Uterus (tissue), 4 donors: Measurements from ENCODE around the gene ANXA7. TPM values are rescaled to one million over a fixed set of nuclear protein-coding genes. Genes with fewer than 3 reads are reported as not detected.
"Not testable (repeated sequence)": the region's sequence is repeated elsewhere in the genome, so short reads cannot be mapped to it uniquely, and the experiment has no call there.

Experiments used
- DNase-seq, 2 donors: peaks; one replicate each; pipeline ENCODE4 v3.0.0-alpha.2; 2019 to 2020
- H3K27ac ChIP-seq, 2 donors: fragments of 200-600 bp; sonication (generic); 1 replicate in 1 of 2; 2 replicates in 1 of 2; pipeline ENCODE4 v1.5.1; 2016 to 2018
- H3K27me3 ChIP-seq, 2 donors: fragments of 200-600 bp; sonication (generic); one replicate each; pipeline ENCODE4 v1.5.1; 2018 to 2019; ENCODE audit warnings: control low read depth in 1 of 2
- H3K36me3 ChIP-seq, 2 donors: fragments of 200-600 bp; sonication (generic); one replicate each; pipeline ENCODE4 v1.5.1; 2019; ENCODE audit warnings: control low read depth in 1 of 2
- H3K4me1 ChIP-seq, 2 donors: fragments of 200-600 bp; sonication (generic); one replicate each; pipeline ENCODE4 v1.5.1; 2018 to 2019; ENCODE audit warnings: control low read depth in 1 of 2
- H3K4me3 ChIP-seq, 2 donors: fragments of 200-600 bp; sonication (generic); 1 replicate in 1 of 2; 2 replicates in 1 of 2; pipeline ENCODE4 v1.5.1; 2018 to 2019; ENCODE audit warnings: mild to moderate bottlenecking in 1 of 2
- H3K9me3 ChIP-seq, 2 donors: fragments of 200-600 bp; sonication (generic); one replicate each; pipeline ENCODE4 v1.5.1; 2019; ENCODE audit warnings: control low read depth in 1 of 2
- CTCF ChIP-seq, 4 experiments: fragments of 200-600 bp in 2 of 4; fragments of 450-650 bp in 2 of 4; sonication (generic) in 2 of 4; IDR thresholded peaks; one replicate each; pipeline ENCODE4 v1.5.1; 2016 to 2019; ENCODE audit warnings: antibody characterized with exemption in 4 of 4, mild to moderate bottlenecking in 2 of 4, moderate library complexity in 1 of 4
- POLR2A ChIP-seq, 2 donors: fragments of 450-650 bp; IDR thresholded peaks; one replicate each; pipeline ENCODE4 v1.6.1; 2016; ENCODE audit warnings: antibody characterized with exemption in 2 of 2, mild to moderate bottlenecking in 1 of 2, moderate library complexity in 1 of 2
- intact Hi-C: fragments of 100-400 bp; cut with DNase I; formaldehyde crosslinking; loops from one replicate; pipeline ENCODE4 v1.15.1; 2023; ENCODE audit warnings: low total_unique reads
- small RNA-seq: library from RNA; depleted of rRNA; stranded (forward); fragments of <200 nt; gene quantifications from one replicate; pipeline ENCODE3, GENCODE V24; 2016
- total RNA-seq, 4 donors: library from RNA; depleted of rRNA in 3 of 4; stranded (reverse); fragments of >200 nt in 3 of 4; gene quantifications; one replicate each; pipeline versions ENCODE4 v1.1.0 to v1.2.4, GENCODE V29; 2014 to 2023
- donor health status: DM: yes; HTN: yes; CAD: no.

Gene ANXA7
- total RNA-seq, 4 donors from 2014 or later, result 42.3 to 106 (median 65.6) TPM

GRCh38 chr10:73332379-73332778 lies 81.5 kb downstream of the ANXA7 start:
- H3K4me1 ChIP-seq, result no peaks in the 10 kb centered on the region
- TF ChIP-seq POLR2A (IDR thresholded peaks at IDR 0.05), result no peak
- no peak for TF ChIP-seq CTCF (IDR thresholded peaks at IDR 0.05)
- no peak overlapping the region for H3K27ac ChIP-seq
- H3K4me3 ChIP-seq, result no peak overlapping the region
- no peaks in the 10 kb centered on the region for H3K9me3 ChIP-seq
- DNase-seq, result no peak
- intact Hi-C loops, result no loop called here
- H3K27me3 ChIP-seq, result no peaks in the 10 kb centered on the region
- no peaks in the 10 kb centered on the region for H3K36me3 ChIP-seq

- H3K4me3 ChIP-seq, H3K27ac ChIP-seq, H3K36me3 ChIP-seq, H3K9me3 ChIP-seq, H3K4me1 ChIP-seq, H3K27me3 ChIP-seq, DNase-seq, intact Hi-C loops: not testable (repeated sequence)
Observed at GRCh38 chr10:73328523-73328922, 85.3 kb downstream of the ANXA7 start.

GRCh38 chr10:73325290-73325689 lies 88.6 kb downstream of the ANXA7 start:
- DNase-seq, H3K36me3 ChIP-seq, H3K27ac ChIP-seq, H3K4me3 ChIP-seq, H3K4me1 ChIP-seq, H3K9me3 ChIP-seq, intact Hi-C loops, H3K27me3 ChIP-seq: not testable (repeated sequence)

Small RNA genes lying within 50 kb of the gene (small RNA-seq; reads per million reads assigned to genes)
- gene RF00019, result not detected

Other genes starting within 250 kb of the ANXA7 start
- 10 to 100 TPM; 18.4 to 37.8 (median 36.0) TPM for gene ECD, start 246.1 kb downstream of the ANXA7 start, total RNA-seq
- gene FAM149B1, start 245.9 kb downstream of the ANXA7 start, total RNA-seq, result 10 to 100 TPM; 11.0 to 37.4 (median 19.0) TPM
- gene DNAJC9, start 166.8 kb downstream of the ANXA7 start, total RNA-seq, result 10 to 100 TPM in 3 of 4 donors, 1 to 10 TPM in 1; 8.2 to 45.3 (median 19.3) TPM
- gene MRPS16, start 161.4 kb downstream of the ANXA7 start, total RNA-seq, result 10 to 100 TPM in 3 of 4 donors, 1 to 10 TPM in 1; 6.8 to 67.7 (median 54.0) TPM
- gene CFAP70, start 55.2 kb downstream of the ANXA7 start, total RNA-seq, result 10 to 100 TPM in 1 of 4 donors, 1 to 10 TPM in 3; 1.5 to 11.3 (median 3.0) TPM
- 1 to 10 TPM in 2 of 4 donors, under 1 TPM in 1, not detected in 1; 0.51 to 7.3 (median 5.5) TPM for gene MSS51, start 19.5 kb upstream of the ANXA7 start, total RNA-seq
- gene PPP3CB, start 82.0 kb upstream of the ANXA7 start, total RNA-seq, result 10 to 100 TPM; 40.0 to 80.5 (median 70.1) TPM
- gene USP54, start 177.3 kb upstream of the ANXA7 start, total RNA-seq, result 10 to 100 TPM; 10.6 to 73.7 (median 40.5) TPM
- gene MYOZ1, start 227.4 kb upstream of the ANXA7 start, total RNA-seq, result 1 to 10 TPM in 2 of 4 donors, not detected in 2; 1.6 to 1.7 TPM
- gene SYNPO2L, start 242.0 kb upstream of the ANXA7 start, total RNA-seq, result under 1 TPM in 1 of 4 donors, not detected in 3; 0.37 TPM